Measurements from ENCODE around the gene HDAC7. TPM values are rescaled to one million over a fixed set of nuclear protein-coding genes. Genes with fewer than 3 reads are reported as not detected.

The HDAC7 gene
- total and polyA plus RNA-seq, 2 donors from 2014 or later = 35.0 to 132 TPM

DNA sequence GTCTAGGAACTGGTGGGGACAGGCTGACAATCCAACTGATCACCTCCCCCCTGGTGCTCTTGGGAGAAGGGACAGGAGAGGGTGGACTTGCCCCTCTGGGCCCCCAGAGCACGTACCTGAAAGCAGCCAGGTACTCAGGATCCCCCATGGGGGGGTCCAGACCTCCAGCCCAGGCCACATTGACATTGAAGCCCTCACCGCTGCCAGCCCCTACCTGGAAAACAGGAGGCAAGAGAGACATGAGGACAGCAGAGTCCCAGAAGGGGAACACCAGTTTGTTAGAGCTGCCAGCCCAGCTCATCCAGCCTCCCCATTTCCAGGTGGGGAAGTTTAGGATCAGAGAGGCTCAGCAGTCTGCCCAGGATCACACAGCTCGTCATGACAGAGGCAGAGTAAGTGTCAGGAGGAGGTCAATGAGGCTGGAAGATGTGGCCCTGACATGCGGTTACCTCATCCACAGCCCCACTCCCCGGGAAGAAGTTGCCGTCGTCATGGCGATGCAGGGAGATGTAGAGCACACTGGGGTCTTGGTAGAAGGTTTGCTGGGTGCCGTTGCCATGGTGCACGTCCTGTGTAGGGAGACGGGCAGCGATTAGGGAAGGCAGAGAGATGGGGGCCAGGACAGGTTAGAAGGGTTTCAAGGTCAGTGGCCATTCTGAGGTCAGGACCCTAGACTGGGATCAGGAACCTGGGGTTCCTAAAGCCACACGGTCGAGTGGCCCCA is 31.9 kb downstream of the HDAC7 start:
- intact Hi-C loops (cut with DNase I) = loop anchor here (10.0 kb wide), 1 partner anchor 47 kb away; no protein-coding TSS in a partner anchor
- H3K9ac ChIP-seq (ENCODE audit: low read length in 3 of 3) = no peak overlapping the region
- no peaks in the 10 kb centered on the region for H3K27me3 ChIP-seq (ENCODE audit: control insufficient read depth, insufficient read depth, low read length)
- FAIRE-seq = no peak
- peaks cover 6 to 48% (median 25%) of the 10 kb centered on the region in 3 donors for H3K36me3 ChIP-seq (ENCODE audit: control insufficient read depth in 2 of 3, insufficient read depth in 3 of 3, low read length in 3 of 3)
- H3K27ac ChIP-seq (ENCODE audit: low read depth in 2 of 2, low read length in 2 of 2) = no peak overlapping the region
- no peak overlapping the region for H3K4me3 ChIP-seq (ENCODE audit: low read length in 3 of 3)
- H3K4me1 ChIP-seq (ENCODE audit: control insufficient read depth in 2 of 3, insufficient read depth in 2 of 3, low read depth in 1 of 3, low read length in 3 of 3) = no peaks in the 10 kb centered on the region
- TF ChIP-seq, protein P1, sequence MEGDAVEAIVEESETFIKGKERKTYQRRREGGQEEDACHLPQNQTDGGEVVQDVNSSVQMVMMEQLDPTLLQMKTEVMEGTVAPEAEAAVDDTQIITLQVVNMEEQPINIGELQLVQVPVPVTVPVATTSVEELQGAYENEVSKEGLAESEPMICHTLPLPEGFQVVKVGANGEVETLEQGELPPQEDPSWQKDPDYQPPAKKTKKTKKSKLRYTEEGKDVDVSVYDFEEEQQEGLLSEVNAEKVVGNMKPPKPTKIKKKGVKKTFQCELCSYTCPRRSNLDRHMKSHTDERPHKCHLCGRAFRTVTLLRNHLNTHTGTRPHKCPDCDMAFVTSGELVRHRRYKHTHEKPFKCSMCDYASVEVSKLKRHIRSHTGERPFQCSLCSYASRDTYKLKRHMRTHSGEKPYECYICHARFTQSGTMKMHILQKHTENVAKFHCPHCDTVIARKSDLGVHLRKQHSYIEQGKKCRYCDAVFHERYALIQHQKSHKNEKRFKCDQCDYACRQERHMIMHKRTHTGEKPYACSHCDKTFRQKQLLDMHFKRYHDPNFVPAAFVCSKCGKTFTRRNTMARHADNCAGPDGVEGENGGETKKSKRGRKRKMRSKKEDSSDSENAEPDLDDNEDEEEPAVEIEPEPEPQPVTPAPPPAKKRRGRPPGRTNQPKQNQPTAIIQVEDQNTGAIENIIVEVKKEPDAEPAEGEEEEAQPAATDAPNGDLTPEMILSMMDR (IDR thresholded peaks at IDR 0.05; ENCODE audit: borderline replicate concordance, extremely low read depth, insufficient read depth) = no peak
- DNase-seq = no peak
- H3K9me3 ChIP-seq (ENCODE audit: control insufficient read depth in 2 of 3, insufficient read depth in 1 of 3, low read length in 3 of 3) = no peaks in the 10 kb centered on the region

- DNase-seq (peak in 1 of 5 donors; percentile 35), FAIRE-seq (no peak)
- no peak overlapping the region for H3K4me3 ChIP-seq (ENCODE audit: low read length in 3 of 3)
- H3K9ac ChIP-seq (ENCODE audit: low read length in 3 of 3) = no peak overlapping the region
- no peaks in the 10 kb centered on the region for H3K27me3 ChIP-seq (ENCODE audit: control insufficient read depth, insufficient read depth, low read length)
- H3K9me3 ChIP-seq (ENCODE audit: control insufficient read depth in 2 of 3, insufficient read depth in 1 of 3, low read length in 3 of 3) = no peaks in the 10 kb centered on the region
- intact Hi-C loops (cut with DNase I) = loop anchor here (10.0 kb wide), 1 partner anchor 48 kb away; no protein-coding TSS in a partner anchor
- H3K4me1 ChIP-seq (ENCODE audit: control insufficient read depth in 2 of 3, insufficient read depth in 2 of 3, low read depth in 1 of 3, low read length in 3 of 3) = no peaks in the 10 kb centered on the region
- peaks cover 6 to 50% (median 24%) of the 10 kb centered on the region in 3 donors for H3K36me3 ChIP-seq (ENCODE audit: control insufficient read depth in 2 of 3, insufficient read depth in 3 of 3, low read length in 3 of 3)
- TF ChIP-seq, protein P1 (IDR thresholded peaks at IDR 0.05; ENCODE audit: borderline replicate concordance, extremely low read depth, insufficient read depth) = no peak
- H3K27ac ChIP-seq (ENCODE audit: low read depth in 2 of 2, low read length in 2 of 2) = no peak overlapping the region
Measured at GRCh38 chr12:47786662-47787280, 32.9 kb downstream of the HDAC7 start.

DNA sequence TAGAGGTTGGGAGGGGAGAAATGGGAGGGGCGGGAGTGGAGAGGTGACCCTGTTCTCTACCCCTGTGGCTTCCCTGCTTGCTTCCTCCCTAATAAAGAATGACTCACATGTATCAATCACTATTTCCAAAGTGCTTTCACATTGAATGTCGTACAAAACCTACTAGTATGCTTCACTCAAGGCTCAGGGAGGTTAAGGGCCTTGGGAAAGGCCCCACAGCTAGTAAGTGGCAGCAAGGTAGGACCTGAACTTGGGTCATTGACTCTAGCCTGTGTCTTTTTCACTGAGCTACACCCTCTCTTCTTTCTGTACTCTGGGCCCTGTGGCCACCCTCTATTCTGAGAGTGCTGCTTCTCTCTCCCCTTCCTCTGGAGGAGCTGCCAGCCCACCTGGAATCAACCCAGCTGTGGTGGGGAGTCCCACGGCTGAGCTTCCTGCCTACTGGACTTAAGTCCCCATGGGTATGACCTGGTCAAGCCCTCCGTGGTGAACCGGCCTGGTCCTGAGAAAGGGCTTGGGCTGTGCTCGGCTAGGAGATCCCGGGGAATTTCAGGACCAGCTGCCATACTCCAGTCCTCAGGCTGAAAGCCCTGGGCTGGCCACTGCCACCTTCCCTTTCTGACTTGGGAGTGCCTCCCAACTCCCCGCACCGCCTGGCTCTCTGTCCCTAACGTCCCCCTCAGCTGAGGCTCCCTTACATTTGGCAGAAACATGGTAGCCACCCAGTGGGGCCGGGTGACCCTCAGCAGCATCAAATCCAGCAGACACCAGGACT is 33.6 kb downstream of the HDAC7 start:
- no peak overlapping the region for H3K9ac ChIP-seq (ENCODE audit: low read length in 3 of 3)
- intact Hi-C loops (cut with DNase I) = loop anchor here (10.0 kb wide), 1 partner anchor 49 kb away; no protein-coding TSS in a partner anchor
- no peaks in the 10 kb centered on the region for H3K9me3 ChIP-seq (ENCODE audit: control insufficient read depth in 2 of 3, insufficient read depth in 1 of 3, low read length in 3 of 3)
- H3K27ac ChIP-seq (ENCODE audit: low read depth in 2 of 2, low read length in 2 of 2) = no peak overlapping the region
- no peaks in the 10 kb centered on the region for H3K27me3 ChIP-seq (ENCODE audit: control insufficient read depth, insufficient read depth, low read length)
- TF ChIP-seq, protein P1 (IDR thresholded peaks at IDR 0.05; ENCODE audit: borderline replicate concordance, extremely low read depth, insufficient read depth) = no peak
- H3K4me1 ChIP-seq (ENCODE audit: control insufficient read depth in 2 of 3, insufficient read depth in 2 of 3, low read depth in 1 of 3, low read length in 3 of 3) = no peaks in the 10 kb centered on the region
- no peak overlapping the region for H3K4me3 ChIP-seq (ENCODE audit: low read length in 3 of 3)
- peaks cover 6 to 46% (median 29%) of the 10 kb centered on the region in 3 donors for H3K36me3 ChIP-seq (ENCODE audit: control insufficient read depth in 2 of 3, insufficient read depth in 3 of 3, low read length in 3 of 3)
- DNase-seq = no peak
- FAIRE-seq = no peak

All from kidney (tissue), 14 donors.